DND-41 (cell line): ENCODE data around the gene ZNF286A.
"Not testable (repeated sequence)": the region's sequence is repeated elsewhere in the genome, so short reads cannot be mapped to it uniquely, and the experiment has no call there.

Experiments
- ATAC-seq: fragments of 200-7000 bp; cut with Tn5 transposase; 3 replicates; pipeline ENCODE4 v1.9.1; 2021; ENCODE audit warnings: low read depth; ENCODE audit not compliant: insufficient read depth
- DNase-seq: peaks from one replicate; pipeline ENCODE4 v3.0.0-alpha.2; 2020
- H2AFZ ChIP-seq: 2 replicates; pipeline ENCODE4 v1.6.0; 2012; ENCODE audit warnings: low read depth, low read length
- H3K27ac ChIP-seq: 2 replicates; pipeline ENCODE4 v1.5.1; 2012; ENCODE audit warnings: low read length, inconsistent platforms
- H3K27me3 ChIP-seq: fragments of 200-600 bp; sonication (generic); 2 replicates; pipeline ENCODE4 v1.6.0; 2012; ENCODE audit warnings: low read length, mild to moderate bottlenecking, inconsistent platforms; ENCODE audit not compliant: insufficient read depth, poor library complexity
- H3K36me3 ChIP-seq: 2 replicates; pipeline ENCODE4 v1.5.1; 2012; ENCODE audit warnings: low read length, inconsistent platforms; ENCODE audit not compliant: insufficient read depth
- H3K4me1 ChIP-seq: 2 replicates; pipeline ENCODE4 v1.5.1; 2012; ENCODE audit warnings: mild to moderate bottlenecking, low read length; ENCODE audit not compliant: insufficient read depth
- H3K4me2 ChIP-seq: 2 replicates; pipeline ENCODE4 v1.6.0; 2012; ENCODE audit warnings: mild to moderate bottlenecking, moderate library complexity, low read length, inconsistent platforms; ENCODE audit not compliant: insufficient read depth
- H3K4me3 ChIP-seq, 2 experiments: fragments of 200-600 bp in 1 of 2; shearing (Covaris generic) in 1 of 2; 2 replicates each; pipeline ENCODE4 v1.5.1; 2012 to 2016; ENCODE audit warnings: inconsistent platforms in 2 of 2, low read length in 2 of 2, mild to moderate bottlenecking in 2 of 2, low read depth in 1 of 2, moderate library complexity in 1 of 2
- H3K79me2 ChIP-seq: 2 replicates; pipeline ENCODE4 v1.6.0; 2012; ENCODE audit warnings: low read length, inconsistent platforms; ENCODE audit not compliant: insufficient read depth
- H3K9ac ChIP-seq: 2 replicates; pipeline ENCODE4 v1.6.0; 2012; ENCODE audit warnings: low read depth, mild to moderate bottlenecking, inconsistent platforms, low read length, moderate library complexity
- H3K9me3 ChIP-seq: 2 replicates; pipeline ENCODE4 v1.5.1; 2012; ENCODE audit warnings: low read length, moderate library complexity, mild to moderate bottlenecking, inconsistent platforms; ENCODE audit not compliant: insufficient read depth, severe bottlenecking
- H4K20me1 ChIP-seq: 2 replicates; pipeline ENCODE4 v1.6.0; 2012; ENCODE audit warnings: low read length; ENCODE audit not compliant: insufficient read depth

Gene ZNF286A

GRCh38 chr17:15708879-15709278, 9.3 kb downstream of the ZNF286A start:
- not testable (repeated sequence) for H3K4me2 ChIP-seq, H3K79me2 ChIP-seq, H3K27me3 ChIP-seq, H3K27ac ChIP-seq, H4K20me1 ChIP-seq, H3K4me3 ChIP-seq, H3K4me1 ChIP-seq, DNase-seq, ATAC-seq, H3K9ac ChIP-seq, H2AFZ ChIP-seq
- peaks cover 63% of the 10 kb centered on the region for H3K36me3 ChIP-seq
- H3K9me3 ChIP-seq, result peaks cover 29% of the 10 kb centered on the region

GRCh38 chr17:15716601-15717563, 17.3 kb downstream of the ZNF286A start:
- not testable (repeated sequence) for H3K4me3 ChIP-seq, ATAC-seq, DNase-seq, H3K79me2 ChIP-seq, H2AFZ ChIP-seq, H3K27ac ChIP-seq, H4K20me1 ChIP-seq, H3K4me2 ChIP-seq, H3K27me3 ChIP-seq, H3K4me1 ChIP-seq, H3K9ac ChIP-seq
- Histone ChIP-seq H3K9me3 (peaks cover 29% of the 10 kb centered on the region), H3K36me3 (peaks cover 19% of the 10 kb centered on the region; the same call in 1 of the 2 replicates)

GRCh38 chr17:15730535-15730934, 31.0 kb downstream of the ZNF286A start:
- not testable (repeated sequence) for H4K20me1 ChIP-seq, H3K9ac ChIP-seq, H3K27ac ChIP-seq, DNase-seq, H3K27me3 ChIP-seq, H3K79me2 ChIP-seq, H3K4me1 ChIP-seq, H3K4me2 ChIP-seq, H2AFZ ChIP-seq, H3K36me3 ChIP-seq, H3K4me3 ChIP-seq, ATAC-seq, H3K9me3 ChIP-seq

- DNase-seq, H3K9ac ChIP-seq, H3K4me3 ChIP-seq, H3K79me2 ChIP-seq, H3K4me2 ChIP-seq, H3K36me3 ChIP-seq, H3K4me1 ChIP-seq, H3K27ac ChIP-seq, H4K20me1 ChIP-seq, H2AFZ ChIP-seq, ATAC-seq, H3K9me3 ChIP-seq, H3K27me3 ChIP-seq: not testable (repeated sequence)
These were observed 32.3 kb downstream of the ZNF286A start, which contains the start of gene TBC1D26 for GRCh38 chr17:15731900-15732299. Gene TBC1D26, plus strand, starts transcription at chr17:15732283. Its CDS starts 3,066 bp downstream, at chr17:15735349.

- H2AFZ ChIP-seq, H3K9me3 ChIP-seq, H3K4me2 ChIP-seq, H3K4me3 ChIP-seq, H3K4me1 ChIP-seq, H3K27ac ChIP-seq, H3K79me2 ChIP-seq, DNase-seq, H3K36me3 ChIP-seq, H3K27me3 ChIP-seq, H3K9ac ChIP-seq, ATAC-seq, H4K20me1 ChIP-seq: not testable (repeated sequence)
These were observed 33.7 kb downstream of the ZNF286A start for GRCh38 chr17:15733174-15733789.

GRCh38 chr17:15736578-15736977, 37.0 kb downstream of the ZNF286A start:
- not testable (repeated sequence) for H3K27ac ChIP-seq, ATAC-seq, H2AFZ ChIP-seq, H3K27me3 ChIP-seq, H3K79me2 ChIP-seq, H4K20me1 ChIP-seq, H3K36me3 ChIP-seq, H3K9me3 ChIP-seq, H3K4me2 ChIP-seq, H3K9ac ChIP-seq, H3K4me1 ChIP-seq, H3K4me3 ChIP-seq, DNase-seq
